T1000 (cell line): Measurements from ENCODE around the gene CSF1.
"Not testable (repeated sequence)": the region's sequence is repeated elsewhere in the genome, so short reads cannot be mapped to it uniquely, and the experiment has no call there.

ENCODE experiments used
- DNase-seq: peaks from one replicate; lab custom pipeline; 2025; ENCODE audit warnings: mixed read lengths; lab: John Stamatoyannopoulos, UW

Gene CSF1

GRCh38 chr1:109919303-109919702 lies 8.7 kb downstream of the CSF1 start:
- no peak for DNase-seq

DNA sequence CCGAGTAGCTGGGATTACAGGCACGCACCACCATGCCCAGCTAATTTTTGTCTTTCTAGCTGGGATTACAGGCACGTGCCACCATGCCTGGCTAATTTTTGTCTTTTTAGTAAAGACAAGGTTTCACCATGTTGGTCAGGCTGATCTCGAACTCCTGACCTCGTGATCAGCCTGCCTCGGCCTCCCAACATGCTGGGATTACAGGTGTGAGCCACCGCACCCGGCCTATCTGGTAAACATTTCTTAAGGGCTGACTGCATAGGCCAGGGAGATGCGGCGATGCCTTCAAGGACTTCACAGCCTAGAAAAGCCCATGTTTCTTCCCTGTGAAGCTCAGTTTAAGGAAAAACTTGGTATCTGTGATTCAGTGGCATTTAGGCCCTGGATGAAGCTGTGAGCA lies 9.7 kb downstream of the CSF1 start:
- DNase-seq: not testable (repeated sequence)

GRCh38 chr1:109922326-109922725 lies 11.7 kb downstream of the CSF1 start:
- DNase-seq: no peak

DNA sequence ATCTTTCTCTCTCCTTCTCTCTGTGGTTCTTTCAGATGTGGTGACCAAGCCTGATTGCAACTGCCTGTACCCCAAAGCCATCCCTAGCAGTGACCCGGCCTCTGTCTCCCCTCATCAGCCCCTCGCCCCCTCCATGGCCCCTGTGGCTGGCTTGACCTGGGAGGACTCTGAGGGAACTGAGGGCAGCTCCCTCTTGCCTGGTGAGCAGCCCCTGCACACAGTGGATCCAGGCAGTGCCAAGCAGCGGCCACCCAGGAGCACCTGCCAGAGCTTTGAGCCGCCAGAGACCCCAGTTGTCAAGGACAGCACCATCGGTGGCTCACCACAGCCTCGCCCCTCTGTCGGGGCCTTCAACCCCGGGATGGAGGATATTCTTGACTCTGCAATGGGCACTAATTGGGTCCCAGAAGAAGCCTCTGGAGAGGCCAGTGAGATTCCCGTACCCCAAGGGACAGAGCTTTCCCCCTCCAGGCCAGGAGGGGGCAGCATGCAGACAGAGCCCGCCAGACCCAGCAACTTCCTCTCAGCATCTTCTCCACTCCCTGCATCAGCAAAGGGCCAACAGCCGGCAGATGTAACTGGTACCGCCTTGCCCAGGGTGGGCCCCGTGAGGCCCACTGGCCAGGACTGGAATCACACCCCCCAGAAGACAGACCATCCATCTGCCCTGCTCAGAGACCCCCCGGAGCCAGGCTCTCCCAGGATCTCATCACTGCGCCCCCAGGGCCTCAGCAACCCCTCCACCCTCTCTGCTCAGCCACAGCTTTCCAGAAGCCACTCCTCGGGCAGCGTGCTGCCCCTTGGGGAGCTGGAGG lies 12.7 kb downstream of the CSF1 start:
- DNase-seq: no peak

DNA sequence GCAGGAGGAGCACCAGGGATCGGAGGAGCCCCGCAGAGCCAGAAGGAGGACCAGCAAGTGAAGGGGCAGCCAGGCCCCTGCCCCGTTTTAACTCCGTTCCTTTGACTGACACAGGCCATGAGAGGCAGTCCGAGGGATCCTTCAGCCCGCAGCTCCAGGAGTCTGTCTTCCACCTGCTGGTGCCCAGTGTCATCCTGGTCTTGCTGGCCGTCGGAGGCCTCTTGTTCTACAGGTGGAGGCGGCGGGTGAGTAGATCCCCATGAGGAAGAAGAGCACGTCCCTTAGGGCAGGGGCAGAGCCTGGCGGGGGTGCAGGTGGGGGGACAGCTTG lies 13.3 kb downstream of the CSF1 start:
- DNase-seq: no peak

DNA sequence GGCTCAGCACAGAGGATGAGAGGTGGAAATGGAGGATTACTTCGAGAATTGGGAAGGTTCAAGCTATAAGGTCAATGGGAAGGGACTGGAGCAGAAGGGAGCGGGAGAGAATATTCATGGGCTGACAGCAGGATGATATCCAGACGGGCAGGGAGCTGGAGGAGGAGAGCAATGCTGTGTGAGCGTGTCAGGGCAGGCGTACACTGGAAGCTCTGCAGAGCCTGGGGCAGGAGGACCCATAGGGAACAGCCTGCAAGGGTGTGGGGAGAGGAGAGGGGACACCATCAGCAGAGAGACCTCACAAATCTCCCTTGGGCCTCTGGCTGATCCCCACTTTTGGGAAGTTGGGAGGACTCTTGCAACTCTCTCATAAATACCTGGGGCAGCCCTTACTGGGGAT lies 13.7 kb downstream of the CSF1 start:
- no peak for DNase-seq

GRCh38 chr1:109925159-109925990 lies 14.7 kb downstream of the CSF1 start:
- DNase-seq: no peak

DNA sequence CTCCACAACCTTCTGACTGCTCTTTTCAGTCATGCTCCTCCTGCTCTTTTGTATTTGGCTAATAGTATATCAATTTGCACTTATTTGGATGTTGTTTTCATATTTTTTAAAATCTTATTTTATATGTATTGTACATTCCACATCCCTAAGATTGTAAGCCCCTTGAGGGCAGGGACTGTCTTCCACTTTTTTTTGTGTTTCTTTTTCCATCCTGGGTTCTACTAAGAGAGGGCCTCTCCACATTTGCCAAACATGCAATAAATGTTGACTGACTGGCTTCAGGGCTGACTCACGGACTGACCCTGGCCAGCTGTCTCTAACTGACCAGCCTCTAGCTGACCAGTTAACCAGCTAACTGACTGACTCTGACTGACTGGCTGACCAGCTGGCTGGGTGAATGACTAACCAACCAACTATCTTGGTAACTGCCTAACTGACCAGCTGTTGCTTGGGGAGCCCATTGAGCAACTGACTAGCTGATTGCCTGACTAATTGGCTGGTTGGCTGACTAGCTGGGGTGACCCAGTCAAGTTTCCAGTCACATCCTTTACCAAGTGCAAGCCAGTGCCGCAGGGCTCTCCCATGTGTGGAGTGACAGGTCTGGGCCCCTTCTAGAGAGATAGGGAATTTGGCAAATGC lies 16.1 kb downstream of the CSF1 start:
- no peak for DNase-seq

- no peak for DNase-seq
Observed at GRCh38 chr1:109927356-109927755, 16.7 kb downstream of the CSF1 start.

GRCh38 chr1:109927911-109928321 lies 17.3 kb downstream of the CSF1 start:
- DNase-seq: no peak

DNA sequence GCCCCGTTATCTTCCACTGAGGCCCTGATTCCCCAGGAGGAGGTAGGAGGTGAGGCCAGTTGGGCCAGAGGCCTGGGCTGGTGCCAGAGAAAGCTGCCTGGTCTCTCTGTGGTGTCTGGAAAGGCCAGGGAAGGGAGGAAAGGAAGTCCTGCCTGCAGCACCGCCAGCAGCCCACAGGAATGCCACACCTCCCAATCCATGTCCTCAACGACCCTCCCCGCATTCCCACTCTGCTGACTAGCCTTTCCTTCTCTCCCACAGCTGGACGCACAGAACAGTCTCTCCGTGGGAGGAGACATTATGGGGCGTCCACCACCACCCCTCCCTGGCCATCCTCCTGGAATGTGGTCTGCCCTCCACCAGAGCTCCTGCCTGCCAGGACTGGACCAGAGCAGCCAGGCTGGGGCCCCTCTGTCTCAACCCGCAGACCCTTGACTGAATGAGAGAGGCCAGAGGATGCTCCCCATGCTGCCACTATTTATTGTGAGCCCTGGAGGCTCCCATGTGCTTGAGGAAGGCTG lies 18.0 kb downstream of the CSF1 start:
- no peak for DNase-seq

GRCh38 chr1:109929170-109929569 lies 18.5 kb downstream of the CSF1 start:
- DNase-seq: no peak

DNA sequence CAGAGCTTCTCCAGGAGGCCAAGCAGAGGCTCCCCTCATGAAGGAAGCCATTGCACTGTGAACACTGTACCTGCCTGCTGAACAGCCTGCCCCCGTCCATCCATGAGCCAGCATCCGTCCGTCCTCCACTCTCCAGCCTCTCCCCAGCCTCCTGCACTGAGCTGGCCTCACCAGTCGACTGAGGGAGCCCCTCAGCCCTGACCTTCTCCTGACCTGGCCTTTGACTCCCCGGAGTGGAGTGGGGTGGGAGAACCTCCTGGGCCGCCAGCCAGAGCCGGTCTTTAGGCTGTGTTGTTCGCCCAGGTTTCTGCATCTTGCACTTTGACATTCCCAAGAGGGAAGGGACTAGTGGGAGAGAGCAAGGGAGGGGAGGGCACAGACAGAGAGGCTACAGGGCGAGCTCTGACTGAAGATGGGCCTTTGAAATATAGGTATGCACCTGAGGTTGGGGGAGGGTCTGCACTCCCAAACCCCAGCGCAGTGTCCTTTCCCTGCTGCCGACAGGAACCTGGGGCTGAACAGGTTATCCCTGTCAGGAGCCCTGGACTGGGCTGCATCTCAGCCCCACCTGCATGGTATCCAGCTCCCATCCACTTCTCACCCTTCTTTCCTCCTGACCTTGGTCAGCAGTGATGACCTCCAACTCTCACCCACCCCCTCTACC lies 19.1 kb downstream of the CSF1 start:
- DNase-seq: no peak

- DNase-seq: no peak
Observed at GRCh38 chr1:109930252-109930993, 19.8 kb downstream of the CSF1 start.

GRCh38 chr1:109931189-109931731 lies 20.6 kb downstream of the CSF1 start:
- no peak for DNase-seq

GRCh38 chr1:109931911-109932636 lies 21.4 kb downstream of the CSF1 start:
- DNase-seq: no peak

GRCh38 chr1:109932679-109933078 lies 22.0 kb downstream of the CSF1 start:
- no peak for DNase-seq

DNA sequence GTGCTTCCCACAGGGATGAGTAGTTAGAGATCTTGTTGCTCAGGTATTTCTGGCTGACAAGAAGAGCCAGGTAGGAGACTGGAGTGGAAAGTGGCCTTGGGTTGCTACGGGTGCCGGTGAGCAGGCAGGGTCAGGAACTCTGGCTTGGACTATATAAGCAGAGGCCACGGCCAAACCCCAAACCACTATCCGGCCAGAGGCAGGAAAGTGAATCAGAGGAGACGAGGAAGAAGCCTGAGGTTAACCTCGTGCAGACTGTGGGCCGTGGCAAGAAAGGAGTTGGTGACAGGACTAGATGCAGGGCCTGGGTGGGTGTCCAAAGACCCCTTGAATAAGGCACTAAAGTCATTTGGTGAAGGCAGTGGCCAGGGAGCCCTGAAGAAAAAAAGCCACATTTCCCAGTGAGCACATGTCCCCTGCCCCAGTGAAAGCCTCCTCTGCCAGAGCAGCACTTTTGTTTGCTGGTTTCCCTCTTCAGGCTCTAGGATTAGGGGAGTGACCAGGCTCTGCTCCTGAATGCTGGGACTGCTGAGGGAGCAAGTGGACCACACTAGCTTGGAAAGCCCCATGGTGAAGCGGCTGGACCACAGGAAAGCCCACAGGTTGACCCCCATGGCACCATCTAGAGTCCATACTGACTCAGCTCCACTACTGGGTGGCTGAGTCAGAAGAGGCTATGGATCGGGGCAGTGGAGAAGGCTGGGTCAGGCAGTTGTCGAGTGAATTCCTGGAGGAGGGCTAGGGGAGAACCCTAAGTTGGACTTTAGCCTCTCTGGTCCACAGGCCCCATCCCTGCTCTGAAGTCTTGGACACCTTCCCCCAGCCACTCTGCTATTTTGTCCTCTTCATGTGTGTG lies 23.4 kb downstream of the CSF1 start:
- DNase-seq: peak; percentile 47

GRCh38 chr1:109935451-109935900 lies 24.8 kb downstream of the CSF1 start:
- no peak for DNase-seq
